ENCODE measurements around the gene MBD4.

DNA sequence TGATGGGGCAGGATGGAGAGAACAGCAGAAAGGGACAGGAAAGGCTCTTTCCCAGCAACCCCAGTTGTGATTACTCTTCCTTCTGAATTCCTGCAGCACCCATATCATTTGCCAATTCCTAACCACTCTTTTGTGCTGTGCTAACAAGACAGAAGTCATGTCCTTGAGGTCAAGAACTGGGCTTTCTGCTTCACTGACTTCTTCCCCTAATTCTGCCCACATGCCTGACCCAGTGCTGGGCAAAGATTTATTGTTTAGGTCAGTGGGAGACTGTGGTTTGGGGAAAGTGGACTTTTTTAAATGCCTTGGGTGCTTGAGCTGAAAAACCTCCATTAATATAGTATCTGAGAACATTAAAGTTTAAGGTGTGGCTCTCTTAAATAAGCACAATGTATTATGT lies 7.1 kb downstream of the MBD4 start:
- TF ChIP-seq, protein P1, sequence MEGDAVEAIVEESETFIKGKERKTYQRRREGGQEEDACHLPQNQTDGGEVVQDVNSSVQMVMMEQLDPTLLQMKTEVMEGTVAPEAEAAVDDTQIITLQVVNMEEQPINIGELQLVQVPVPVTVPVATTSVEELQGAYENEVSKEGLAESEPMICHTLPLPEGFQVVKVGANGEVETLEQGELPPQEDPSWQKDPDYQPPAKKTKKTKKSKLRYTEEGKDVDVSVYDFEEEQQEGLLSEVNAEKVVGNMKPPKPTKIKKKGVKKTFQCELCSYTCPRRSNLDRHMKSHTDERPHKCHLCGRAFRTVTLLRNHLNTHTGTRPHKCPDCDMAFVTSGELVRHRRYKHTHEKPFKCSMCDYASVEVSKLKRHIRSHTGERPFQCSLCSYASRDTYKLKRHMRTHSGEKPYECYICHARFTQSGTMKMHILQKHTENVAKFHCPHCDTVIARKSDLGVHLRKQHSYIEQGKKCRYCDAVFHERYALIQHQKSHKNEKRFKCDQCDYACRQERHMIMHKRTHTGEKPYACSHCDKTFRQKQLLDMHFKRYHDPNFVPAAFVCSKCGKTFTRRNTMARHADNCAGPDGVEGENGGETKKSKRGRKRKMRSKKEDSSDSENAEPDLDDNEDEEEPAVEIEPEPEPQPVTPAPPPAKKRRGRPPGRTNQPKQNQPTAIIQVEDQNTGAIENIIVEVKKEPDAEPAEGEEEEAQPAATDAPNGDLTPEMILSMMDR (IDR thresholded peaks at IDR 0.05 in 4 of 5, conservative IDR thresholded peaks at IDR 0.05 in 1 of 5): no peak
- TF ChIP-seq POLR2A (IDR thresholded peaks at IDR 0.05): no peak
